Urothelium cell line (cell line): Measurements from ENCODE around the gene FBXL17.

ENCODE experiments used
- DNase-seq: peaks from one replicate; pipeline ENCODE4 v3.0.0; 2011; ENCODE audit warnings: low spot score, mixed read lengths
- FAIRE-seq: peaks from 2 replicates; lab custom pipeline; 2011; peaks lifted over from hg19 to GRCh38; lab: Jason Lieb, UNC

The FBXL17 gene

GRCh38 chr5:108375768-108376167 lies 6.1 kb downstream of the FBXL17 start:
- FAIRE-seq (no peak), DNase-seq (no peak)

- FAIRE-seq (no peak), DNase-seq (no peak)
Observed at GRCh38 chr5:108373426-108373825, 8.5 kb downstream of the FBXL17 start.

- FAIRE-seq (no peak), DNase-seq (no peak)
Observed at GRCh38 chr5:108372369-108372768, 9.5 kb downstream of the FBXL17 start.

- no peak for FAIRE-seq
- no peak for DNase-seq
Observed at GRCh38 chr5:108371263-108371662, 10.6 kb downstream of the FBXL17 start.

- FAIRE-seq (no peak), DNase-seq (no peak)
Observed at GRCh38 chr5:108369167-108369566, 12.7 kb downstream of the FBXL17 start.

GRCh38 chr5:108367679-108368334 lies 14.1 kb downstream of the FBXL17 start:
- FAIRE-seq, result no peak

GRCh38 chr5:108366500-108366899 lies 15.4 kb downstream of the FBXL17 start:
- no peak for FAIRE-seq
- DNase-seq, result no peak

More at GRCh38 chr5:108367679-108368334, 14.1 kb downstream of the FBXL17 start:
- DNase-seq, result no peak

GRCh38 chr5:108361771-108362170 lies 20.1 kb downstream of the FBXL17 start:
- no peak for DNase-seq
- no peak for FAIRE-seq

- FAIRE-seq (no peak), DNase-seq (no peak)
Observed at GRCh38 chr5:108361239-108361638, 20.7 kb downstream of the FBXL17 start.

GRCh38 chr5:108360280-108360679 lies 21.6 kb downstream of the FBXL17 start:
- DNase-seq (no peak), FAIRE-seq (no peak)

- FAIRE-seq, result no peak
- no peak for DNase-seq
Observed at GRCh38 chr5:108356286-108356685, 25.6 kb downstream of the FBXL17 start.

- no peak for FAIRE-seq
- no peak for DNase-seq
Observed at GRCh38 chr5:108353087-108353486, 28.8 kb downstream of the FBXL17 start.

- FAIRE-seq (no peak), DNase-seq (peak; percentile 10)
Observed at GRCh38 chr5:108345541-108346171, 36.2 kb downstream of the FBXL17 start.

GRCh38 chr5:108344103-108344822 lies 37.6 kb downstream of the FBXL17 start:
- DNase-seq, result no peak
- no peak for FAIRE-seq

- FAIRE-seq (no peak), DNase-seq (no peak)
Observed at GRCh38 chr5:108341866-108342265, 40.0 kb downstream of the FBXL17 start.

- DNase-seq, result no peak
- no peak for FAIRE-seq
Observed at GRCh38 chr5:108340131-108340530, 41.8 kb downstream of the FBXL17 start.

- FAIRE-seq (no peak), DNase-seq (no peak)
Observed at GRCh38 chr5:108339220-108339619, 42.7 kb downstream of the FBXL17 start.

GRCh38 chr5:108334225-108334624 lies 47.7 kb downstream of the FBXL17 start:
- DNase-seq (no peak), FAIRE-seq (no peak)

GRCh38 chr5:108326982-108327381 lies 54.9 kb downstream of the FBXL17 start:
- DNase-seq, result no peak
- no peak for FAIRE-seq

GRCh38 chr5:108324886-108325285 lies 57.0 kb downstream of the FBXL17 start:
- DNase-seq, result no peak
- no peak for FAIRE-seq

- DNase-seq (no peak), FAIRE-seq (no peak)
Observed at GRCh38 chr5:108321341-108321740, 60.6 kb downstream of the FBXL17 start.

- DNase-seq, result no peak
- FAIRE-seq, result no peak
Observed at GRCh38 chr5:108320231-108320630, 61.7 kb downstream of the FBXL17 start.
